ENCODE measurements around the gene NRDC. TPM values are rescaled to one million over a fixed set of nuclear protein-coding genes. Genes with fewer than 3 reads are reported as not detected.
"Not testable (repeated sequence)": the region's sequence is repeated elsewhere in the genome, so short reads cannot be mapped to it uniquely, and the experiment has no call there.

The NRDC gene
- total and polyA plus RNA-seq, 2 experiments from 2014 or later, result 51.3 to 113 TPM

GRCh38 chr1:51877434-51878307, 856 bp downstream of the NRDC start:
- TF ChIP-seq CTCF (IDR thresholded peaks at IDR 0.05; ENCODE audit: low read depth, low read length), result no peak
- H3K36me3 ChIP-seq, result peaks cover 4% of the 10 kb centered on the region
- peaks cover 13% of the 10 kb centered on the region for H3K4me1 ChIP-seq (ENCODE audit: low read depth)
- peak overlapping the region; percentile 99 for H3K27ac ChIP-seq
- peak; percentile 48 for DNase-seq (ENCODE audit: low read depth in 1 of 2, low spot score in 1 of 2)
- H3K27me3 ChIP-seq, result peaks cover 20% of the 10 kb centered on the region
- H3K4me3 ChIP-seq, result peak overlapping the region; percentile 69
- H3K9me3 ChIP-seq (ENCODE audit: low read depth), result no peaks in the 10 kb centered on the region

DNA sequence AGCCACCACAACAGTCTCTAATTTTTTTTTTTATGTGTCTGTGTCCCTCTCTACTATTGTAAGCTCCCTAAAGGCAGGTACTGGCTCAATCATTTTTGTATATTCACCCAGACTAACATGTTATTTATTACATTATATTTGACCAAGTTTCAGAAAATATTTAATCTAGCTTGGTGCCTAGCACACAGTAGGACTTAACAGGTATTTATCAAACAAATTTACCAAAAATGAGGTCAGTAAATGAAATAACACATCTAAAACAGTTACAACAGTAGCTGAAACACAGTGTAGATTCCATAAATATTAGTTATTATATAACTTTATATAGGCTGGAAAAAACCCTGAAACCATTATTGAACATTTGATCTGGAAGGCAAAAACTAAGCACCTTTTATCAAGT, 2.7 kb downstream of the NRDC start:
- TF ChIP-seq CTCF (IDR thresholded peaks at IDR 0.05; ENCODE audit: low read depth, low read length), result no peak
- Histone ChIP-seq H3K4me1 (ENCODE audit: low read depth) (peaks cover 13% of the 10 kb centered on the region), H3K36me3 (peaks cover 5% of the 10 kb centered on the region), H3K27me3 (peaks cover 3% of the 10 kb centered on the region), H3K9me3 (ENCODE audit: low read depth) (no peaks in the 10 kb centered on the region), H3K4me3 (no peak overlapping the region), H3K27ac (no peak overlapping the region)
- DNase-seq (ENCODE audit: low read depth in 1 of 2, low spot score in 1 of 2), result no peak

DNA sequence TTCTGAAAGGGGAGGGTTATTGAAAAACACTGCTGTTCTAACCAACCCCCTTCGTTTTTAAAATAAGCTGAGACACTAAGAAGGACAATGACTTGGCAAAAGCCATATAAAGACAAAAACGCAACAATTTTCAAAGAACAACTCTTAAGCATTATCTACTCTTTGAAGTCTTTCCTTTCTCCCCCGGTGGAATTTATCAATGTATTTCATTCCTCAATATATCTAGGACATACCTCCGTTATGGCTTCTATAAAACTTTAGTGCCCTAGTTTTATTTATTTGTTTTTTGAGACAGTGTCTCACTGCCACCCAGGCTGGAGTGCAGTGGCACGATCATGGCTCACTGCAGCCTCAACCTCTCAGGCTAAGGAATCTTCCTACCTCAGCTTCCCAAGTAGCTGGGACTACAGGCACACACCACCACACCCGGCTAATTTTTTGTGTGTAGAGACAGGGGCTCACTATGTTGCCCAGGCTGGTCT, 3.2 kb downstream of the NRDC start:
- Histone ChIP-seq H3K27ac (no peak overlapping the region), H3K27me3 (no peaks in the 10 kb centered on the region), H3K4me3 (no peak overlapping the region), H3K36me3 (peaks cover 5% of the 10 kb centered on the region), H3K9me3 (ENCODE audit: low read depth) (no peaks in the 10 kb centered on the region), H3K4me1 (ENCODE audit: low read depth) (peaks cover 13% of the 10 kb centered on the region)
- TF ChIP-seq CTCF (IDR thresholded peaks at IDR 0.05; ENCODE audit: low read depth, low read length), result no peak
- no peak for DNase-seq (ENCODE audit: low read depth in 1 of 2, low spot score in 1 of 2)

GRCh38 chr1:51873270-51873669, 5.3 kb downstream of the NRDC start:
- H3K36me3 ChIP-seq; H3K4me3 ChIP-seq; DNase-seq (ENCODE audit: low read depth in 1 of 2, low spot score in 1 of 2); H3K9me3 ChIP-seq (ENCODE audit: low read depth); H3K27me3 ChIP-seq; H3K27ac ChIP-seq: not testable (repeated sequence)
- peaks cover 13% of the 10 kb centered on the region for H3K4me1 ChIP-seq (ENCODE audit: low read depth)

GRCh38 chr1:51871351-51871975, 7.1 kb downstream of the NRDC start:
- H3K4me3 ChIP-seq, result no peak overlapping the region
- H3K9me3 ChIP-seq (ENCODE audit: low read depth), result no peaks in the 10 kb centered on the region
- DNase-seq (ENCODE audit: low read depth in 1 of 2, low spot score in 1 of 2), result no peak
- peaks cover 5% of the 10 kb centered on the region for H3K36me3 ChIP-seq
- TF ChIP-seq CTCF (IDR thresholded peaks at IDR 0.05; ENCODE audit: low read depth, low read length), result no peak
- no peak overlapping the region for H3K27ac ChIP-seq
- no peaks in the 10 kb centered on the region for H3K27me3 ChIP-seq
- H3K4me1 ChIP-seq (ENCODE audit: low read depth), result peaks cover 12% of the 10 kb centered on the region

Data from cardiac muscle cell (in vitro differentiated cells and primary cell).